Kidney glomerular epithelial cell (primary cell): Measurements from ENCODE around the gene SLC35F3.
"Not testable (repeated sequence)": the region's sequence is repeated elsewhere in the genome, so short reads cannot be mapped to it uniquely, and the experiment has no call there.

Experiments used
- DNase-seq: peaks from one replicate; lab custom pipeline; 2025; lab: John Stamatoyannopoulos, UW

SLC35F3 gene

GRCh38 chr1:233904633-233905415, at the start of gene SLC35F3:
TSS of gene SLC35F3 (plus strand) at chr1:233904676.
- DNase-seq: peak; percentile 33

GRCh38 chr1:233859446-233859845, 45.0 kb upstream of the SLC35F3 start:
- no peak for DNase-seq

GRCh38 chr1:233863901-233864545, 40.5 kb upstream of the SLC35F3 start:
- no peak for DNase-seq

GRCh38 chr1:233864578-233864977, 39.9 kb upstream of the SLC35F3 start:
- no peak for DNase-seq

- DNase-seq: no peak
Measured at GRCh38 chr1:233865216-233865615, 39.3 kb upstream of the SLC35F3 start.

GRCh38 chr1:233865902-233866301, 38.6 kb upstream of the SLC35F3 start:
- DNase-seq: no peak

- DNase-seq: no peak
Measured at GRCh38 chr1:233867028-233867427, 37.4 kb upstream of the SLC35F3 start.

GRCh38 chr1:233868461-233868860, 36.0 kb upstream of the SLC35F3 start:
- DNase-seq: peak; percentile 1

- DNase-seq: no peak
Measured at GRCh38 chr1:233869680-233870079, 34.8 kb upstream of the SLC35F3 start.

GRCh38 chr1:233873666-233874065, 30.8 kb upstream of the SLC35F3 start:
- DNase-seq: no peak

GRCh38 chr1:233879841-233880240, 24.6 kb upstream of the SLC35F3 start:
- DNase-seq: no peak

GRCh38 chr1:233883671-233884070, 20.8 kb upstream of the SLC35F3 start:
- DNase-seq: no peak

- DNase-seq: no peak
Measured at GRCh38 chr1:233884461-233885151, 19.9 kb upstream of the SLC35F3 start.

- no peak for DNase-seq
Measured at GRCh38 chr1:233885196-233885920, 19.1 kb upstream of the SLC35F3 start.

- not testable (repeated sequence) for DNase-seq
Measured at GRCh38 chr1:233891151-233891550, 13.3 kb upstream of the SLC35F3 start.

- no peak for DNase-seq
Measured at GRCh38 chr1:233897325-233898162, 6.9 kb upstream of the SLC35F3 start.

- no peak for DNase-seq
Measured at GRCh38 chr1:233901495-233901894, 3.0 kb upstream of the SLC35F3 start.

- no peak for DNase-seq
Measured at GRCh38 chr1:233905416-233906051, 1.1 kb downstream of the SLC35F3 start.

GRCh38 chr1:233907151-233907550, 2.7 kb downstream of the SLC35F3 start:
- no peak for DNase-seq

GRCh38 chr1:233908092-233908491, 3.6 kb downstream of the SLC35F3 start:
- DNase-seq: no peak

GRCh38 chr1:233909195-233909594, 4.7 kb downstream of the SLC35F3 start:
- DNase-seq: peak; percentile 85
